ENCODE measurements around the gene MGA. TPM values are rescaled to one million over a fixed set of nuclear protein-coding genes. Genes with fewer than 3 reads are reported as not detected.

The MGA gene
- total and polyA plus RNA-seq, 2 donors (not counting 1 experiment from before 2014, with no cell fraction given): 6.5 to 33.7 TPM

DNA sequence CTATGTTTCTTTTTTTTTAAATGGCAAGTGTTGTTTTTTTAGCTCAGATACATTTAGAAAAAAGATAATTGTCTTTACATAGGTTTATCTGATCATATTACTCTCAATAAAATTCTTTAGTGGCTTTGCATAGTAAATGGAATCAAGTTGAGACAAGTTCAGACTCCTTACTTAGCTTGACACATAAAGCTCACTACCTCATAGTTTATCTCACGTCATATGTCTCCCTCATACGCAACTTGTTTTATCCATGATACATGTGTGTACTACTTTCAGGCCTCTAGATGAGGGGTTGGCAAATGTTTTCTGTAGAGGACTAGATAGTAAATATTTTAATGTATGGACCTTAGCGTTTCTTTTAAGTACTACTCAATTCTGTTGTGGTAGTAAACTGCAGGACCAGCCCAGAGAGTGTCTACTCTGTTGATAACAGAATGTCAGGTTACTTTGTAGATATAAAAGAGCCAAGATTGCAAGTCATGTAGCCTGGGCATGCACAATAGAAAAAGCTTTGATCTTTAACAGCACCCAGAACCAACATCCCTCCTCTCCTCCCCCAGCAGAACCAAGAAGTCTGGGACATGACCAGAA is 28.2 kb upstream of the MGA start:
- H3K4me2 ChIP-seq (ENCODE audit: extremely low read depth, insufficient read depth, low read length): no peak overlapping the region
- no peaks in the 10 kb centered on the region for H3K9me3 ChIP-seq (ENCODE audit: control insufficient read depth, insufficient read depth, low read depth, low read length)
- no peaks in the 10 kb centered on the region for H3K36me3 ChIP-seq (ENCODE audit: control insufficient read depth, insufficient read depth, low read length)
- no peaks in the 10 kb centered on the region for H3K79me2 ChIP-seq (ENCODE audit: control insufficient read depth, insufficient read depth, low read length)
- no peaks in the 10 kb centered on the region for H3K4me1 ChIP-seq (ENCODE audit: control insufficient read depth, extremely low read depth, insufficient read depth, low read length)
- no peaks in the 10 kb centered on the region for H3K27me3 ChIP-seq (ENCODE audit: control insufficient read depth, insufficient read depth, low read length)
- TF ChIP-seq, protein P1, sequence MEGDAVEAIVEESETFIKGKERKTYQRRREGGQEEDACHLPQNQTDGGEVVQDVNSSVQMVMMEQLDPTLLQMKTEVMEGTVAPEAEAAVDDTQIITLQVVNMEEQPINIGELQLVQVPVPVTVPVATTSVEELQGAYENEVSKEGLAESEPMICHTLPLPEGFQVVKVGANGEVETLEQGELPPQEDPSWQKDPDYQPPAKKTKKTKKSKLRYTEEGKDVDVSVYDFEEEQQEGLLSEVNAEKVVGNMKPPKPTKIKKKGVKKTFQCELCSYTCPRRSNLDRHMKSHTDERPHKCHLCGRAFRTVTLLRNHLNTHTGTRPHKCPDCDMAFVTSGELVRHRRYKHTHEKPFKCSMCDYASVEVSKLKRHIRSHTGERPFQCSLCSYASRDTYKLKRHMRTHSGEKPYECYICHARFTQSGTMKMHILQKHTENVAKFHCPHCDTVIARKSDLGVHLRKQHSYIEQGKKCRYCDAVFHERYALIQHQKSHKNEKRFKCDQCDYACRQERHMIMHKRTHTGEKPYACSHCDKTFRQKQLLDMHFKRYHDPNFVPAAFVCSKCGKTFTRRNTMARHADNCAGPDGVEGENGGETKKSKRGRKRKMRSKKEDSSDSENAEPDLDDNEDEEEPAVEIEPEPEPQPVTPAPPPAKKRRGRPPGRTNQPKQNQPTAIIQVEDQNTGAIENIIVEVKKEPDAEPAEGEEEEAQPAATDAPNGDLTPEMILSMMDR (conservative IDR thresholded peaks at IDR 0.05 in 1 of 2, IDR thresholded peaks at IDR 0.05 in 1 of 2; ENCODE audit: low read depth in 1 of 2, low read length in 2 of 2): no peak
- no peak for TF ChIP-seq EZH2 (IDR thresholded peaks at IDR 0.05; ENCODE audit: low read length, missing control alignments)
- no peaks in the 10 kb centered on the region for H4K20me1 ChIP-seq (ENCODE audit: control insufficient read depth, extremely low read depth, insufficient read depth, low read length)
- H2AFZ ChIP-seq (ENCODE audit: low read length): no peak overlapping the region
- H3K9ac ChIP-seq (ENCODE audit: insufficient read depth, low read length): no peak overlapping the region
- H3K27ac ChIP-seq (ENCODE audit: insufficient read depth, low read length): no peak overlapping the region
- no peak for DNase-seq (ENCODE audit: low read depth in 2 of 2)
- H3K4me3 ChIP-seq (replicated peaks in 1 of 4; ENCODE audit: control extremely low read depth in 1 of 4, insufficient read depth in 1 of 4, low read depth in 3 of 4, low read length in 4 of 4): no peak overlapping the region

DNA sequence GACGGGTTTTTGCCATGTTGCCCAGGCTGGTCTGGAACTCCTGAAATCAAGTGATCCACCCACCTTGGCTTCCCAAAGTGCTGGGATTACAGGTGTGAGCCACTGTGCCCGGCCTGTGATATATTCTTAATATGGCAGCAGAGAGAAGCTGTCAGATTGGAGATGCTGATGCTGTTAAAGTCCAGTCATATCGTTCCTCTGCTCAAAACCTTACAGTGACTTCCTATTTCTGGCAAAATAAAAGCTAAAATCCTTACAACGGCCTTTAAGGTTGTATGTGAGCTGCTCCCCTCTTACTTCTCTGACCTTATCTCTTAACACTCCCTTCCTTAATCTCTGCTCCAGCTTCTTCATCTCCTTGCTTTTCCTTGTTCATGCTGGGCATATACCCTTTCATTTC is 26.6 kb upstream of the MGA start:
- no peaks in the 10 kb centered on the region for H3K36me3 ChIP-seq (ENCODE audit: control insufficient read depth, insufficient read depth, low read length)
- no peak overlapping the region for H3K4me2 ChIP-seq (ENCODE audit: extremely low read depth, insufficient read depth, low read length)
- no peaks in the 10 kb centered on the region for H3K9me3 ChIP-seq (ENCODE audit: control insufficient read depth, insufficient read depth, low read depth, low read length)
- H4K20me1 ChIP-seq (ENCODE audit: control insufficient read depth, extremely low read depth, insufficient read depth, low read length): no peaks in the 10 kb centered on the region
- H2AFZ ChIP-seq (ENCODE audit: low read length): no peak overlapping the region
- H3K27ac ChIP-seq (ENCODE audit: insufficient read depth, low read length): no peak overlapping the region
- no peak overlapping the region for H3K4me3 ChIP-seq (replicated peaks in 1 of 4; ENCODE audit: control extremely low read depth in 1 of 4, insufficient read depth in 1 of 4, low read depth in 3 of 4, low read length in 4 of 4)
- no peaks in the 10 kb centered on the region for H3K4me1 ChIP-seq (ENCODE audit: control insufficient read depth, extremely low read depth, insufficient read depth, low read length)
- no peak overlapping the region for H3K9ac ChIP-seq (ENCODE audit: insufficient read depth, low read length)
- H3K27me3 ChIP-seq (ENCODE audit: control insufficient read depth, insufficient read depth, low read length): no peaks in the 10 kb centered on the region
- TF ChIP-seq, protein P1 (conservative IDR thresholded peaks at IDR 0.05 in 1 of 2, IDR thresholded peaks at IDR 0.05 in 1 of 2; ENCODE audit: low read depth in 1 of 2, low read length in 2 of 2): no peak
- no peak for TF ChIP-seq EZH2 (IDR thresholded peaks at IDR 0.05; ENCODE audit: low read length, missing control alignments)
- H3K79me2 ChIP-seq (ENCODE audit: control insufficient read depth, insufficient read depth, low read length): no peaks in the 10 kb centered on the region
- DNase-seq (ENCODE audit: low read depth in 2 of 2): no peak

DNA sequence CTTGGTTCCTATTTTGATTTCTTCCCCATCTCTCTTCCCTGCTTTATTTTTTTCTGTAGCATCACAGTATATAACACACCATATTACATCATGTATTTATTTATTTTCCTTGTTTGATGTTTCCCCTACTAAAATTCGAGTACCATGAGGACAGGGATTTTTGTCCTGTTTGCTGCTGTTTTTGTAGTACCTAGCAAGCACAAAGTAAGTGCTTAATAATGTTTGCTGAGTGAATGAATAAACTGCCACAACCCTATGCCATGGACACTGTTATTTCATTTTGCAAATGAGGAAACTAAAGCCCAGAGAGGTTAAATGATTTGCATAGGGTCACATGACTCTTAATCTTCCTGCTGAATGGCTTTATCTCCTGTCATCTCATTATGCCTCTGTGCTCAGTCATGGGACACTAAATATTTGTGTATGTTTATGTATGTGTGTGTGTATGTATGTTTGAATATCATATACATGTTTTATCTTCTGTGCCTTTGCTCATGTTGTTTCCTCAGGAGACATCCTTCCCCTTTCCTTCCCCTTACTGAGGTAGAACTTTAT is 26.1 kb upstream of the MGA start:
- H2AFZ ChIP-seq (ENCODE audit: low read length): no peak overlapping the region
- no peaks in the 10 kb centered on the region for H3K36me3 ChIP-seq (ENCODE audit: control insufficient read depth, insufficient read depth, low read length)
- no peaks in the 10 kb centered on the region for H3K79me2 ChIP-seq (ENCODE audit: control insufficient read depth, insufficient read depth, low read length)
- H3K27ac ChIP-seq (ENCODE audit: insufficient read depth, low read length): no peak overlapping the region
- no peaks in the 10 kb centered on the region for H4K20me1 ChIP-seq (ENCODE audit: control insufficient read depth, extremely low read depth, insufficient read depth, low read length)
- no peaks in the 10 kb centered on the region for H3K9me3 ChIP-seq (ENCODE audit: control insufficient read depth, insufficient read depth, low read depth, low read length)
- no peak for DNase-seq (ENCODE audit: low read depth in 2 of 2)
- no peak overlapping the region for H3K9ac ChIP-seq (ENCODE audit: insufficient read depth, low read length)
- H3K4me2 ChIP-seq (ENCODE audit: extremely low read depth, insufficient read depth, low read length): no peak overlapping the region
- H3K4me3 ChIP-seq (replicated peaks in 1 of 4; ENCODE audit: control extremely low read depth in 1 of 4, insufficient read depth in 1 of 4, low read depth in 3 of 4, low read length in 4 of 4): no peak overlapping the region
- no peaks in the 10 kb centered on the region for H3K4me1 ChIP-seq (ENCODE audit: control insufficient read depth, extremely low read depth, insufficient read depth, low read length)
- no peaks in the 10 kb centered on the region for H3K27me3 ChIP-seq (ENCODE audit: control insufficient read depth, insufficient read depth, low read length)
- TF ChIP-seq EZH2 (IDR thresholded peaks at IDR 0.05; ENCODE audit: low read length, missing control alignments): no peak
- TF ChIP-seq, protein P1 (conservative IDR thresholded peaks at IDR 0.05 in 1 of 2, IDR thresholded peaks at IDR 0.05 in 1 of 2; ENCODE audit: low read depth in 1 of 2, low read length in 2 of 2): no peak
